GM21723 (cell line): ENCODE measurements around the gene NSD1.
"Not testable (repeated sequence)": the region's sequence is repeated elsewhere in the genome, so short reads cannot be mapped to it uniquely, and the experiment has no call there.

Experiments
- ATAC-seq: cut with Tn5 transposase; IDR thresholded peaks from one replicate; pipeline ENCODE4 v1.9.1; 2021; ENCODE audit warnings: mild to moderate bottlenecking, moderate library complexity; ENCODE audit not compliant: unreplicated experiment

The NSD1 gene

GRCh38 chr5:177325868-177326381 lies 192.4 kb downstream of the NSD1 start:
- ATAC-seq: no peak

GRCh38 chr5:177327539-177328522 lies 194.3 kb downstream of the NSD1 start:
- ATAC-seq: no peak

- no peak for ATAC-seq
Observed at GRCh38 chr5:177328545-177329231, 195.1 kb downstream of the NSD1 start.

- no peak for ATAC-seq
Observed at GRCh38 chr5:177329883-177330282, 196.3 kb downstream of the NSD1 start.

GRCh38 chr5:177330991-177331842 lies 197.6 kb downstream of the NSD1 start:
- no peak for ATAC-seq

GRCh38 chr5:177332031-177332895 lies 198.7 kb downstream of the NSD1 start:
- ATAC-seq: no peak

- no peak for ATAC-seq
Observed at GRCh38 chr5:177332896-177333260, 199.3 kb downstream of the NSD1 start.

- no peak for ATAC-seq
Observed at GRCh38 chr5:177333420-177334154, 200.0 kb downstream of the NSD1 start.

- no peak for ATAC-seq
Observed at GRCh38 chr5:177334155-177334551, 200.6 kb downstream of the NSD1 start.

- ATAC-seq: no peak
Observed at GRCh38 chr5:177334781-177335700, 201.5 kb downstream of the NSD1 start.

- no peak for ATAC-seq
Observed at GRCh38 chr5:177335701-177336065, 202.1 kb downstream of the NSD1 start.

GRCh38 chr5:177336112-177336511 lies 202.5 kb downstream of the NSD1 start:
- ATAC-seq: no peak

- ATAC-seq: no peak
Observed at GRCh38 chr5:177336603-177337494, 203.3 kb downstream of the NSD1 start.

- ATAC-seq: no peak
Observed at GRCh38 chr5:177338251-177339106, 204.9 kb downstream of the NSD1 start.

GRCh38 chr5:177339107-177339638 lies 205.6 kb downstream of the NSD1 start:
- no peak for ATAC-seq

- ATAC-seq: not testable (repeated sequence)
Observed at GRCh38 chr5:177343000-177343399, 209.4 kb downstream of the NSD1 start.
